Measurements from ENCODE around the gene ZIC5.

The ZIC5 gene

DNA sequence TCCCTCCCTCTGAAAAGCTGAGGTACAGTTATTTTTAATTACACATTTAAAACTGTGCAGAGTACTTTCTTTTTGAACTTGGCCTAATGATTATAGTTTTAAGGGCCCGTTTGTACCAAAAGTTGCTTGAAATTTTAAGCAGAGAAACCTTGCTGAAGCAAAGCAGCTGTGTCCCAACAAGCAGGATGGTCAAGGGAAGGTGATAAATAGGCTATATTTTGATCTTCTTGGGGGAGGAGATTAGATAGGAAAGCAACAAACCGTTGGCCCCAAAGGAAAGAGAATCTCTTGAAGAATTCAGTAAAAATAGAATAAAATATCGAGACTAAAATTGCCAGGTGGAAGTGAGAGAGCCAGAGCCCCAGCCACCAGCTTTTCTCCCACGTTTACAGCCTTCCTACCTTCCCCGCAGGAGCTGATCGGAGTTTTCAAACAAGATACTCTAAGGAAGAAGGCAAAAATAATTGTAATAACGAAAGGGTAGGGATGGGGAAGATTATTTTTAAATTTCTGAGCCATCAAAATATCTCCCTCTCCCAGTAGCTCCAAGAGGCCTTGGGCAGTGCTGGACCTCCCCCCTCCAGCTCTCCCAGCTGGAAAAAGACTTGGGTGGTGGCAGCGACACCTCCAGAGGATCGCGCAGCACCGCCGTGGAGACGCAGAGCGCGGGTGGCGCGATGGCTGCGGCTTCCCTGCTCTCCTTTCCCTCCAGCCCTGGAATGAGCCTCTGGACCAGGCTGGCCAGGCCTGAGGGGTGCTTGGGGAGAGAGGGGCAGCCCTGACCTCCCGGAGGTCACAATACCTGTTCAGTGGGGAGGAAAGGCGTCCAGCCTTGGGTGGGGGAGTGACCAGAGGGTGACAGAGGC, 15.8 kb upstream of the ZIC5 start:
- no peak for DNase-seq (ENCODE audit: low read depth in 1 of 2, low spot score in 1 of 2)

DNA sequence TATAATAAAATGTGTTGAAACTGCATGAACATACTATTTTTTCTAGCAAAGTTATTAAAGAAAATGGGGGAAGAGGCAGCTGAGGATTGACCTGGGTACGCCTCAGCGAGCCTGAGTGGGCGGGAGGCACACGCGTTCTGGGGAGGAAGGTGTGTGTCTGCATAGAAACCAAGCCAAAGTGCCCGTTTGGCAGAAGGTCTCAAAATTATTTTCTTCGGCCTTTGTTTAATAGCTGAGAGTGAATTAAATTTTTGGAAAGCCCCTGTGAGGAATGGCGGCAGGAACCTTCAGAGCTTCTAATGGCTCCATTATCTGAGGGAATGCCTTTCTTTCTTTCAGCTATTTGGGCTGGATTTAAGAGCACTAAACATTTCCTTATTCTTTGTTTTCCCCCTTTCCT, 15.2 kb upstream of the ZIC5 start:
- no peak for DNase-seq (ENCODE audit: low read depth in 1 of 2, low spot score in 1 of 2)

DNA sequence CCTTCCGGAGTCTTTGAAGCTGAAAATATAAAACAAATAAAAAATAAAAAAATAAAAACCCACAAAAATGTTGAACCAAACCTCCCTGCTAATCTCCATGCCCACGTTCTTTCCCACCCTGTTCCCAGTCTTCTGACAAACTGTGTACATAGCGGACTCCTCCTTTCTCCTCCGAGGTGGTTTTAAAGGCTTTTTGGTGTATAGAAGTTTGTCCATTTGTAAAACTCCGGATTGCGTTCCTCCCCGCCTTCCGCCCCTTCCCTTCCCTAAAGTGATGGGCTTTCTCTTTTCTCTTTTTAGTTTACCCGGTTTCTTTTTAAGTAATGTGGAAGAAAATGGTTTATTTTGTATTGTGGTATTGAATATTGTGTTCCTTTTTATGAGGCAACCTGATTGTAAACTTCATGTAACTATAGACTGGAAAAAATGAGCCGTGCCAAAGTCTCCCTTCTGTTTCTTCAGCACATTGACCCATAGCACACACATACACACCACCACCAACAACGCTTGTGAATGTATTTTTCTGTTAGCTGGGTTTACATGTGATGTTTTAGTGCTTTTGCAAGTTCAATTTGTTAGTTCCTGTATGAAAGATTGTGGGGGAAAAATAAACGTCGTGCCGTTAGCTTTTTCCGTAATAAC, 14.4 kb upstream of the ZIC5 start:
- no peak for DNase-seq (ENCODE audit: low read depth in 1 of 2, low spot score in 1 of 2)

DNA sequence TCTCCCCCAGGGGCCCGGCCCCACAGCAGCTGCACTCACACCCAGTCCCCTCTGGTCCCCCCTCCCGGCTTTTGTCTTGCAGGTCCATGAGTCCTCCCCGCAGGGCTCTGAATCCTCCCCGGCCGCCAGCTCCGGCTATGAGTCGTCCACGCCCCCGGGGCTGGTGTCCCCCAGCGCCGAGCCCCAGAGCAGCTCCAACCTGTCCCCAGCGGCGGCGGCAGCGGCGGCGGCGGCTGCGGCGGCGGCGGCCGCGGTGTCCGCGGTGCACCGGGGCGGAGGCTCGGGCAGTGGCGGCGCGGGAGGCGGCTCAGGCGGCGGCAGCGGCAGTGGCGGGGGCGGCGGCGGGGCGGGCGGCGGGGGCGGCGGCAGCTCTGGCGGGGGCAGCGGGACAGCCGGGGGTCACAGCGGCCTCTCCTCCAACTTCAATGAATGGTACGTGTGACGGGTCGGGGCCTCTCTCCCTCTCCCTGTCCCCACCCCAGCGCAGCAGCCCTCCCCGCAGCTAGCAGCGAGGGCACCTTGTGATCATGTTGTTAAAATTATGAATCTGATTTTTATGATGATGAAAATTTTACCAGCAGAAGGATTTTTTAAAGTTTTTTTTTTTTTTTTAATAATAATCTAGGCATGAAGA, 13.8 kb upstream of the ZIC5 start:
- no peak for DNase-seq (ENCODE audit: low read depth in 1 of 2, low spot score in 1 of 2)

DNA sequence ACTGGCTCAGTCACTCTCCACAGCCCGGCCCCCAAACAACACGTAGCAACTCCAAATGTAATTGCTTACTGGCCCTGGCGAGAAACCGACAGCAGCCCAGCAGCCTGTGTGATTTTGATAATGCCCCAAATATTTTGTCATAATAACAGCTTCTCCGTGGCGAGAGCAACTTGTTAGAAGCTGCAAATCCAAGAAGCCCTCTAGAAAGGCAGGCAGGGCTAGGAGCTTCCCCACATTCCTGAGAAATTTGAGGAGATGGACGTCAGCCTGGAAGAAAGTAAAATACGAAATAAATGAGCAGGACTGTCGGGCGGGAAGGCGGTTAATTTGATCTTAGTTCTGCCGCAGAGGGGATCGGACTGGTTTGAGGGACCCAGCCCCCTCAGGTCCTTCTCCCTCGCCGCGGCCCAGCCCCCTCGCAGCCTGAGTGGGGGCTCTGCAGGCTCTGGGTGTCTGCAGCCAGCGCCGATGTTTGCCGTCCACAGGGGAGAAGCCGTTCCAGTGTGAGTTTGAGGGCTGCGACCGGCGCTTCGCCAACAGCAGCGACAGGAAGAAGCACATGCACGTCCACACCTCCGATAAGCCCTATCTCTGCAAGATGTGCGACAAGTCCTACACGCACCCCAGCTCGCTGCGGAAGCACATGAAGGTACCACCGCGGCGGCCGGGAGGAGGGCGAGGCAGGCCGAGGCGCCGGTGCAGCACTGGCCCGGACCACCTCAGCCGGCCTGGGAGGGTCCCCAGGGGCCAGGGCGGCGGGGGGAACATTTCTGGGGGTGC, 13.1 kb upstream of the ZIC5 start:
- DNase-seq (ENCODE audit: low read depth in 1 of 2, low spot score in 1 of 2): no peak

DNA sequence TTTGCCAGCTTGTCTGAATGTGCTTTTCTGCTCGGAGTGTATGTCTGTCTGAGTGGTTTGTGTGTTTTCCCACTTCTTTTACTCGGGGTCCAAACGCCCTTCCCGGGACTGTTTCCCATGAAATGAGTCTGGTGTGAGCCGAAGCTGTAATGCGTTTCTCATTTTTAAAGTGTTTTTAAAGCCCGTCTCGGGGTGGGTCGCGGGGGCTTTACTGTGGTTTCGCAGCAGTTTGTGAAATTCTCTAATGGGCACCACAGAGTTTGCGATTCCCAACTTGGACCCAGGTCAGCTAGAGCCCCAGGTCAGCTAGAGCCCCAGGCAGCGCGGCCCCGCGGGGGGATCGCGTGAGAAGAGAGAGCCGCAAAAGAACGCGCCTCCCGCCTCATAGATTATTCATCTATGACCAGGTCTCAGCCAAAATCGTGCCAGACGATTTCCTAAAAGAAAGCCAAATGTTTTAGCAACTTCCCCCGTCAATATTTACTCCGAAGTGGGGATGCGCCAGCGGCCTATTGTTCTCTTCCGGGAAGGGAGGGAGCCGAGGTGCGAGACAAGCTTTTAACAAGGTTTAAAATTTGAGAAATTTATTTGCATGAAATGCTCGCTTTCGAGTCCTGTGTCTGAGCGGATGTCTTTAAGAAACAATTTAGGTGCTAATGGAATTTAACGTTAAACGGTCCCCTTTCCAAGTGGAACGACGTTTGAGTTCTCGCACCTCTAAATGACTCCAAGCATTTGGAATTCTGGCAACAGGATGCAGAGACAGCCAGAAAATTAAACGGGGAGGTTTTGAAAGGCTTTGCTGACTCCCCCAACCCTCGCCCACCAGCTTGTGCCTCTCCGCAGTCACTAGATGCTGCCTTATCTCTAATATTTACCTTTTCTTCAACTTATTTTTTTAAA, 12.2 kb upstream of the ZIC5 start:
- no peak for DNase-seq (ENCODE audit: low read depth in 1 of 2, low spot score in 1 of 2)

DNA sequence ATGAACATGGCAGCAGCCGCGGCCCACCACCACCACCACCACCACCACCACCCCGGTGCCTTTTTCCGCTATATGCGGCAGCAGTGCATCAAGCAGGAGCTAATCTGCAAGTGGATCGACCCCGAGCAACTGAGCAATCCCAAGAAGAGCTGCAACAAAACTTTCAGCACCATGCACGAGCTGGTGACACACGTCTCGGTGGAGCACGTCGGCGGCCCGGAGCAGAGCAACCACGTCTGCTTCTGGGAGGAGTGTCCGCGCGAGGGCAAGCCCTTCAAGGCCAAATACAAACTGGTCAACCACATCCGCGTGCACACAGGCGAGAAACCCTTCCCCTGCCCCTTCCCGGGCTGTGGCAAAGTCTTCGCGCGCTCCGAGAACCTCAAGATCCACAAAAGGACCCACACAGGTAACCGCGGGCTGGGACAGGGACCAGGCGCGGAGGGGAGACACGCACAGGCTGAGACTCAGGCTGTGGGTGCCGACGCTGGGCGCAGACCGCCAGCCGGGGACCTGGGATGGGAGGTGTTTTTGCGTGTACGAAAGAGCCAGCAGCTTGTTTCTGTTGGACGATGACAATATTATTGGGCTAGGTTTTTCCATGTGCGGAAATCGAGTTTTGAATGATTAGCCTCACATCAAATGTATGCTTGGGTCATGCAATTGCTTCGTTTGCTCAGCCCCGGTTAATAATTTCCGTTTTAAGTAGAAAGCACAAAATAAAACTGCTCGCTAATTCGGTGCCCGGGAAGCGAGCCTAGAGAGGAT, 11.3 kb upstream of the ZIC5 start:
- no peak for DNase-seq (ENCODE audit: low read depth in 1 of 2, low spot score in 1 of 2)

DNA sequence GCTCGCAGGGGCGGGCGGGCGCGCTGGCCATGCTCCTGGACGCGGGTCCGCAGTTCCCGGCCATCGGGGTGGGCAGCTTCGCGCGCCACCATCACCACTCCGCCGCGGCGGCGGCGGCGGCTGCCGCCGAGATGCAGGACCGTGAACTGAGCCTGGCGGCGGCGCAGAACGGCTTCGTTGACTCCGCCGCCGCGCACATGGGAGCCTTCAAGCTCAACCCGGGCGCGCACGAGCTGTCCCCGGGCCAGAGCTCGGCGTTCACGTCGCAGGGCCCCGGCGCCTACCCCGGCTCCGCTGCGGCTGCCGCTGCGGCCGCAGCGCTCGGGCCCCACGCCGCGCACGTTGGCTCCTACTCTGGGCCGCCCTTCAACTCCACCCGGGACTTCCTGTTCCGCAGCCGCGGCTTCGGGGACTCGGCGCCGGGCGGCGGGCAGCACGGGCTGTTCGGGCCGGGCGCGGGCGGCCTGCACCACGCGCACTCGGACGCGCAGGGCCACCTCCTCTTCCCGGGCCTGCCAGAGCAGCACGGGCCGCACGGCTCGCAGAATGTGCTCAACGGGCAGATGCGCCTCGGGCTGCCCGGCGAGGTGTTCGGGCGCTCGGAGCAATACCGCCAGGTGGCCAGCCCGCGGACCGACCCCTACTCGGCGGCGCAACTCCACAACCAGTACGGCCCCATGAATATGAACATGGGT, 10.6 kb upstream of the ZIC5 start:
- DNase-seq (ENCODE audit: low read depth in 1 of 2, low spot score in 1 of 2): no peak

DNA sequence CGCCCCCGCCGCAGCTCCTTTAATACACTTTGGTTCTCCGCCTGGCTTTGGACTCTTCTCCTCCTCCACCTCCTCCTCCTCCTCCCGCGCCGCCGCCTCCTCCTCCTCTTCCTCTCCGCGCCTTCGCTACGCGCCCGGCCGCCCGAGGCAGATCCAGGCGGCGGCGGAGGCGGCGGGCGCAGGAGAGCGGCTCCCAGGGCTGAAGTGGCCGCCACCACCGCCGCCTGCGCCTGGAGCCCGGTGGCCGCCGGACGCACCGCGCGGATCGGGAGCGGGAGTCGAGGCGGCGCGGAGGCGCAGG, 10.1 kb upstream of the ZIC5 start, which contains the start of gene ZIC2:
ZIC2 (plus strand) TSS at position 50 of the 301 bp plus-strand sequence. CDS start 281 bp downstream, outside the sequence.
- DNase-seq (ENCODE audit: low read depth in 1 of 2, low spot score in 1 of 2): no peak

DNA sequence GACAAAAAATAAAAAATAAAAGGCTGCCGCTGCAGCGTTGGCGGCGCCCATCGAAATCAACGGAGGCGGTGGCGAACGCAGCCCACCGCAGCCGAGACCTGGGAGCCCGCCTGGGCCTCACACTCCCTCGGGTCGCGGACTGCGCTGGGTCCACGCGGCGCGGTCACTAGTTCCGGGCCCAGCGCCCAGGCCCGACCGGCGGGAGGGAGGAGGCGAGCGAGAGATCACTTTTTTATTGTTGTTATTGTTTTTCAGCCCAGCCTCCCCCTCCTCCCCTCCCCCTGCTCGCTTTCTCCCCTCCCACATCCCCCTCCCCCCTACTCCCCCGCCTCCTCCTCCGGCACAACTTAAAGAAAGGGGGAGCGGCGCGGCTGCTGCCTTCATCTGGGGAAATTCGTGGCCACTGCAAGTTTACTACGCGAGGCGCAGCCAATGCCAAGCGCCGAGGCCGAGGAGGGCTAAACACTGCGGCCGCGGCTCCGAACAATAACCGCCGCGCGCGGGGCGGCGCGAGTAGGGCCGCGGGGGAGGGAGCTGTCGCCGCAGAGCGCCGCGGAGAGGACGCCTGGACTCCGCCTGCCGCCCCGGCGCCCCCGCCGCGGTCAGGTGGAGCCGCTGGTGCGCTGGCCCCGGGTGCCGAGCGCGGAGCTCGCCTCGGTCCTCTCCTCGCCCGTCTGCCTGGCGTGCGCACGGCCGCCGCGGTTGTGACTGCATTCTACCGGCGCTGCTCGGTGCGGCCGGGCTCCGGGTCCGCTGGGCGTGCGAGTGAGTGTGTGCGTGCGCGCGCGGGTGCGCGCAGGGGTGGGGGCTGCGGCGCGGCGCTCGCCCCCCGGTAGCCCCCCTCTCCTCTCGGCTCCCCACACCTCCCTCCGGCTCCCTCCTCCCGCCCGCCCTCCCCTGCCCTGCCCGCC, 9.5 kb upstream of the ZIC5 start:
- no peak for DNase-seq (ENCODE audit: low read depth in 1 of 2, low spot score in 1 of 2)

DNA sequence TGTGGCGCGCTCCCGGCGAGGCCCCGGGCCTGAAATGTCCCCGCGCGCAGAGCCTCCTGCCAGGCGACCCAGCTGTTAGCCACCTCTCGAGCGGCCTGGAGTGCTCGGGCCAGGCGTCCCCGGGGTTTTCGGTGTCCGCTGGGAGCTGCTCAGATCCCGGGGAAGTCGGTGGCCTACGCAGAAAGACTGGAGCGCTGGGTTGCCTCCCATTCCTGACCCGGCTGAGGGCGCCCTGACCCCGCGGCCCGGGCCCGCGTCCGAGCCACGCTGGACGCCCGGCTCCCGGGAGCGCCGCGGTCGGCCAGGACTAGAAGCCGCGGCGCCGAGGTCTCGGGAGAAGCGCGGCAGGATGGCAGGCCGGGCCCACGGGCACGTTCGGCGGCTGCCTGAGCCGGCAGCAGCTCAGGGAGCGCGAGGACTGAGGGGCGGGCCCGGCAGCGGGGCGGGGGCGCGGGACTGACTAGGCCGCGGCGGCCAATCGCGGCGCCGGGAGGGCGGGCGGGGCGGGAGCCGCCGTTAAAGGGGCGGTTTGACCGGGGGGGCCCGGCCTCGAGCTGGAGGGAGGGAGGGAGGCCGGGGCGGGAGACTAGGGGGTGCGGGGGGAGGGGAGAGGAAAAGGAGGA, 8.7 kb upstream of the ZIC5 start:
- no peak for DNase-seq (ENCODE audit: low read depth in 1 of 2, low spot score in 1 of 2)

DNA sequence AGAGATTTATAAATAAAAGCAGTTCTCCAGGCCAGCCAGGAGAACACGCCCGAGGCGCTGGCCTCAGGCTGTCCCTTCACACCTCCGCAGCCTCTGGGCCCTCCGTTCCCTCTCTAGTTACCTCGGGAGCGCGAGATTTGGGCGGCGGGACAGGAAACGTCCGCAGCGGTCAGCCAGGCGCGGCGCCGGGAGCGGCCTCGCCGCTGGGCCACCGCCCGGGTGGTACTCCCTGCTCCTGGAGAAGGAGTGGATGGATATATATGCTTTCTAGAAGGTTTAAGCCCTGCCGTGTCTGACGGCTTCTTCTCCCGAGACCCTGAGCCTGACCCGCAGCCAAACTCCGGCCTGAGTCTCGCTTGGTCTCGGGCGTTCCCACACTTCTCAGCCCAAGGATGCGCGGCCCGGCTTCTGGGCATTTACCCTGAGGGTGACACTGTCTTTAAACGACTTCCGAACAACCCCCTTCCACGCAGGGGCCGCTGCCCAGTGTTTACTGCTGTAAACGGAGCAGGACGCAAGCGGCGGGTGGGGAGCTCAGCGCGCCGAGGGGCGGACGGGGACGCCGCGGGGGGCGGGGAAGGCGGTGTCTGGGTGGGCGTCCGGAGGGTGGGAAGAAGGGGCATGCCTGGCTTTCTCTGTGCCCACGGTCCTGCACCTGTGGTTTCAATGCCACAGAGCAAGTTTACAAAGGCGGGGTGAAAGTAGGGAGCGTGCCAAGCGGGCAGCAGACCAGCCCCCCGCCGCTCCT, 8.1 kb upstream of the ZIC5 start:
- DNase-seq (ENCODE audit: low read depth in 1 of 2, low spot score in 1 of 2): no peak

DNA sequence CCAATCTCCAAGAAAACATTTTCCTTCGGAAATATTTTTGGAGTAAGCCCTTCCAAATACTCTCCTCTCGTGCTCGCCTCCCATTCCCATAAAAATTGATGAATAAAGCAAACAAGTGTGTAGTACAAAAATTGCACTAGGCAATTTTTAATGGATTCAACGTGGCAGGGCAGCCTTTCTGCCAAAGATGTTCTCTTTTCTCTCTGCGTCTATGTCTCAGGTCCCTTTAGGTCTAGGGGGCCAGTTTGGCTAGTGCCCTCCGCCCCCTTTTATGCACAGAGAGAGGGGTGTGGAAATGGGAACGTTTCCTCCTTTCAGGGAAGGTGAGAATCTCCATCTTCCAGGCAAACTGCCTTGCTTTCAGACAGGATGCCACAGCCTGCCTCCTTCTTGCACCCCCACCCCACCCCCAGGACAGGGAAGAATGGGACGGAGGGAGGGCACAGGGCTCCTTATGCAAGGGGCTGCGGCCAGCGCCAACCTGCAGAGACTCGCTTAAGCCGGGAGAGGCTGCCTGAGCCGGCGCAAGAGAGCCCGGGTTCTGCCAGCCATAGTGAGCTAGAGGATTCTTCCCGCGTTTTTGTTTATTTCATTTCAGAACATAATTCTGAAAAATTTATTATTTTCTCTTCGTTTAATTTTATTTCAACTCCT, 7.4 kb upstream of the ZIC5 start:
- DNase-seq (ENCODE audit: low read depth in 1 of 2, low spot score in 1 of 2): no peak

DNA sequence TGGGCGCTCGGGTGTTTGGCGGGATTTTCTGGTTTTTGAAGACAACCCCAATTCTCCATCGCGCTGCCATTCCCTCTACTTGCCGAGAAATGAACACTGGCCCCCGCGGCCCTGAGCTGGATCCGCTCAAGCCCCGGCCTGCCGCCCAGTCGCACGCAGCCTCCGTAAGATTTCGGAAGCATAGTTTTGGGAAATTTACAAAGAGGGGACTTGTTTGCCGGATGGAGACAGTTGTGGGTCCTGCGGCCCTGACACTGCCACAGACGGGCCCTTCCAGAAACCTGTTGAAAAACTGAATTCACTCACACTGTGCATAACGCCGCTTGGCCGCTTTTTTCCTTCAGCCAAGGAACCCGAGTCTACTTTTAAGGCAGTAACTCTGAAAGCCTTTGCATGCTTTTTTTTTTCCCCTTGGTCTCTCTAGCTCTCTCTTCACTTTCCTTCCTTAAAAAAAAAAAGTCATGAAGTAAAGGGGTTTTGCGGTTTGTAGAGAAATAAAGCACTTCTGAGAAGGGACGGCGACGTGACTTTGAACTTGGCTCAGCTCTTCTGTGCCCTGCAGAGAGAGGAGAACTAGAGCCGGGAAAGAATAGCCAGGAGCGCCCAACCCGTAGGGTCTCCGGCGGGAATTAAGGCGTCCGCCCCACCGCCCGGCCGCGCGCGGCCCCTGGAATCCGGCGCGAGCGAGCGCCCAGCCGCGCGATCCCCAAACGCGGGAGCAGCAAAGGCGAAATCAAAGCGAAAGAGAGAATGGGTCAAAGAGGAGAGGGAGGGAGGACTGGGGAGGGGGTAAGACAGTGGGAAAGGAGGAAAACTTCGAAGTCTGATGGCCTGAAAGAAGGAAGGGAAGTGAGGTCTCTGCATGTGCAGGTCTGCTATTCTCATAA, 6.6 kb upstream of the ZIC5 start:
- DNase-seq (ENCODE audit: low read depth in 1 of 2, low spot score in 1 of 2): no peak

DNA sequence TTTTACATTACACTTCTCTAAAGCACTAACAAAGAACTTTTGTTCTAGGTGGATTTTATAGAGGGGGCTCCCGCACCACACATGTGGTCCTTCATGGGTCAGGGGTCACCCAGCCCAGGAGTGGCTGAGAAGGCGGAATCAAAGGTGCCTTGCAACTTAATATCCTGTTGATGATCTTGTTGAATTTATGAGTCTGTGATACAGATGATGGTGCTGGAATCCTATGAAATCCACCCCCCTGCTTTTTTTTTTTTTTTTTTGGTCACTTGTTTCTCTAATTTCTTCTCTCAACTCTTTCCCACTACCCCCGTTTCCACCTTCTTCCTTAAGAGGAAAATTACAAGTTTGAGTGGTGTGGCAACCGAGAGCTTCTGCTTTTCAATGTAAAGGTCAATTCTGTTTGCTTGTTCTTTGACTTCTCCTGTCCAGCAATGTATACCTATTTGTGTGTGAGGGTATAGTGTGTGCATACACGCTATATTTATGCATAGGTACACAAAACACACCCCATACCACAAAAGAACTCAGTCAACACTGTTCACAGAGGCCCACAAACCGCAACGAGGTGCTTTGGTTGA, 5.9 kb upstream of the ZIC5 start:
- DNase-seq (ENCODE audit: low read depth in 1 of 2, low spot score in 1 of 2): no peak

Data from activated CD4-positive, alpha-beta T cell treated with anti-CD3 and anti-CD28 coated beads, Interleukin-2, amount 50 U/mL, for 24 hours (primary cell).